Retina (tissue), 1 donor: ENCODE data around the gene PKLR.

Source experiments
- DNase-seq: peaks from one replicate; pipeline ENCODE4 v3.0.0-alpha.2; 2016

PKLR gene

DNA sequence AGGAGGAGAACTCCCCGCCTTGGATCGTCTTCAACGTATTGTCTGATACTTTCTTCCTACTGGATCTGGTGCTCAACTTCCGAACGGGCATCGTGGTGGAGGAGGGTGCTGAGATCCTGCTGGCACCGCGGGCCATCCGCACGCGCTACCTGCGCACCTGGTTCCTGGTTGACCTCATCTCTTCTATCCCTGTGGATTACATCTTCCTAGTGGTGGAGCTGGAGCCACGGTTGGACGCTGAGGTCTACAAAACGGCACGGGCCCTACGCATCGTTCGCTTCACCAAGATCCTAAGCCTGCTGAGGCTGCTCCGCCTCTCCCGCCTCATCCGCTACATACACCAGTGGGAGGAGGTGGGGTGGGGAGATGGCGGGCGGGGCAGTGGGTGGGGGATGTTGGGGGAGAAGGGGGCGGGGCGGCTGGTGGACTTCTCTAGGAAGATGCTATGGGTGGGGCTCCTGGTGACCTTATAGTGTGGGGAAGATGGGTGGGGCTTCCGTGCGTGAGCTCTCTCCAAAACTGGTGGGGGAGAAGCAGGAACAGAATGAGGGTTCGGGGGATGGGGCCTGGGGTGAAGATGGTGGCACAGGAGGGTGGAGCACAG is 18.6 kb downstream of the PKLR start:
- no peak for DNase-seq

DNA sequence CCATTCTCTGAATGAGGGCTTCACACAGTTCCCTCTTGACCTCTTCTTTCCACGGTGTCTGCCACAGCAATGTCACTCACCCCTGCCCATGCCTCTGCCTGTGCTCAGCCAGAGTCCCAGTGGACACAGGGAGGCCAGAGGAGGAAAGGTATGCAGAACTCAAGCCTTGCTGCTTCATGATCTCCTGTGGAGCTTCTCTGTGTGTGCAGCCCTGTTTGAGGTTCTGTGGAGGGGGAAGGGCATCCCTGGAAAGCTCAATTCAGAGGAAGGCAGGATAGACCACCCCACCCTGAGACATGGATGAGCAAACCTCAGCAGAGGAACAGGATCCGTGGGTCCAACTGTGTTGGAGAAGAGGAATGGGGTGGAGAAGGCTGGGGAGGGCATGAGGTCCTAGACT is 22.0 kb downstream of the PKLR start:
- DNase-seq, result no peak

DNA sequence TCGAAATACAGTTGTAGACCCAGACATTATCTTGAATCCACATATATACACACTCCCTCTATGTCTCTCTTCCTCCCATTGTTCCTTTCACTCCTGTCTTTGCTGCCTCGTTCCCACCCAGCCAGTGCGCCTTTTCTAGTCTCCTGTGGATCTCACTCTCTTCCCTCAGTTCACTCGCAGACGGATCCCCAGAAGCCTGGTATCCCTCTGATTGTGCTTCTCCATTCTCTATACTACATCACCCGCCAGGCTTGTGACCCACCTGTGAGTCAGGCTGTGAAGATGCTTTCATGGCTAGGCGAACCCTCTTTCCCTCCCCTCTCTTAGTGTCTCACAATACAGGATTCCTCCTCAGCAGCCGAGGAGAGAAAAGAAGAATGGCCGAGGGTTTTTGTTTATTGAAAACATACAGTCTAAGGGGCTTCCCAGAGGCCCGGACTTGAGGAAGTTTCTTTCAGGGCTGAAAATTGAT is 22.5 kb downstream of the PKLR start:
- no peak for DNase-seq

DNA sequence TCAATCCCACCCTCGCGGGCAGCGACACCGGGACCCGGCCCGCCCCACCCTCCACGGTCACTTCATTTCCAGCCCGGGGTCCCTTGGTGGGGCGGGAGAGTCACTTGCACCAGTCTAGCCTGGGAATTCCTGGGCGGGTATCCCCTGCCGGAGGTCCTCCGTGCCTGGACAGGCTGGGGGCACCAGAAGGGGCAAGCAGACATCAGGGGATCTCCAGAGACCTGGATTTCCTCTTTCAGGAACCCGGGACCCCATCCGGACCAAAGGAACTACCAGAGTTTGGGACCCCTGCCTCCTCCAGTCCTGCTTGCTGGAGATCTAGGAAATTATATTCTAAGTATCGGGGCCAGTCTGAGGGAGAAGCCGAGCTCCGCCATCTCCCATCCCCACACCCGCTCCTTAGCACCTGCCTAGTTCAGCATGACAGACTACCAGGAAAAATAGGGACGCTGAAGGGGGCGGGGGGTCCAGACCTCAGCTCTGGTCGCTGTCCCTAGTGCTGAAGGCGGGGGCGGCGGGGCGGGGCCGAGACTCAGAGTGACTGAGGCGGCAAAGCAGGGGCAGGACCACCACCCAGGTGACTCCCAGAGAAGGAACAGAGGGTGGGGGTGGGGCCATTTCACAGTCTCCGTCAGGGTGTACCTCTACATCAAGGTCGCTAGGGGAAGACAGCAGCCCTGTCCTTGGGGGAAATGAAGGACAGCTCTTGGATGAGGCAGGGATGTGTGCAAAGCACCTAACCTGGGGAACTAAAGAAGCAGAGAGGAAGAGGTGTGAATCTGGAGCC is 23.1 kb downstream of the PKLR start:
- peak; percentile 74 for DNase-seq

DNA sequence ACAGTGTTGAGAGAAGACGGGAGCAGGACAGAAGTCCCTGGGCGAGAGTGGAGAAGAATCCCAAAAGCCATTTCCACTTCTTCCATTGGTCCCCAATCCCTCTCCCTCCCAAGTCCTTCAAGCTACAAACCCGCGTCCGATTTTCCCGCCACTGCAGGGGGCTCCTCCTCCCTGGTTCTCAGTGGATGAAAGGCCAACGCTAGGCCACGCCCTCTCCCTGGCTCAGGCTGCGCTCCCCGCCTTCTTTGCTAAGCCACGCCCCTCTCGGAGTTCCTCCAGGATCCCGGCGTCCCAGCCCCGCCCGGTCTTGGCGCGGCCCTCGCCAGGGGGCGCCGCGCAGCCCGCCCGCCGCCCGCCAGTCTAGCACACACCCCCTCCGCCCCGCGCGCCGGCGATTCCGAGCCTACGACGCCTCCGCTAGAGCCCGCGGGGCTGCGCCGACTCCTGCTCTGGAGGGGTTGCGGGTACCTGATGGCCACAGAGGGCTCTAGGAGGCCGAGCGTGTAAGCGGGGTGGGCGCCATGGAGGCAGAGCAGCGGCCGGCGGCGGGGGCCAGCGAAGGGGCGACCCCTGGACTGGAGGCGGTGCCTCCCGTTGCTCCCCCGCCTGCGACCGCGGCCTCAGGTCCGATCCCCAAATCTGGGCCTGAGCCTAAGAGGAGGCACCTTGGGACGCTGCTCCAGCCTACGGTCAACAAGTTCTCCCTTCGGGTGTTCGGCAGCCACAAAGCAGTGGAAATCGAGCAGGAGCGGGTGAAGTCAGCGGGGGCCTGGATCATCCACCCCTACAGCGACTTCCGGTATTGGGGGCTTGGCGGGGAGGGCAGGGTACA is 24.0 kb downstream of the PKLR start, which contains the start of gene HCN3:
Gene HCN3, plus strand, starts transcription at position 394 of the 832 bp plus-strand sequence. Its CDS starts 128 bp downstream, at position 522.
- peak; percentile 95 for DNase-seq

DNA sequence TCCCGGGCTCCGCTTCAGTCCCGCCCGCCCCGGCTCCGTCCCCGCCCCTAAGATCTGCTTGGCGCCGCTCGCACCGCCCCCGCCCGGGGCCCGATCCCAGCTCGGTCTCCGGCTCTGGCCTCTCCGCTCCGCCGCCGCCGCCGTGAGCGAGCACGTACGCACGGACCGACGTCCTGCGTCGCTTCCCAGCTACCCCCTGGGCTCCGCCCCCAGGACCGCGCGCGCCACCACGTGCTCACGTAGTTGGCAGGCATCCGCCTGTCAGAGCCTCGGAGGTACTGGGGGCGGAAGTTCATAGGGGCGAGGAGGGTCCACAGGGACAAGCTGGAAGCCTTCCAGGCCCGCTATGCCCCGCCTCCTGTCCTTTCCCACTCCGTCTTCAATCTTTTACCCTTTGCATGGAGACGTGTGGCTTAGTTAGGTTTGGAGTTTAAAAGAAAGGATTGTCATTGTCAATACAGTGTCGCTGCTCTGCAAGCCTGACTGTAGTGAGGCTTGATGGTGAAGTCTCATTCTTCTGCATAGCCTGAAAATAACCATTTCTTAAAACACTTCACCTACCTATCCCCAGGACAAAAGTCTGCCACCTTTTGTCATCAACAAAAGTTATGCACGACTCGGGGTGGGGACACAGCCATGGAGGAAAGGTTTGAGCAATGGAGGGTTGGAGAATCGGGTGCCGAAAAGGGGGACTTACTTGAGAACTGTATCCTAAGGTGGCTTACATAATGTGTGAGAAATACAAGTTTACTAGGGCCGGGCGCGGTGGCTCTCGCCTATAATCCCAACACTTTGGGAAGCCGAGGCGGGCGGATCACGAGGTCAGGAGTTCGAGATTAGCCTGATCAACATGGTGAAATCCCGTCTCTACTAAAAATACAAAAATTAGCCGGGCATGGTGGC is 27.6 kb downstream of the PKLR start, which contains the start of gene CLK2:
Gene CLK2, minus strand, starts transcription at position 162 of the 903 bp plus-strand sequence. CDS start 2,527 bp downstream, outside the sequence.
- peak; percentile 93 for DNase-seq

DNA sequence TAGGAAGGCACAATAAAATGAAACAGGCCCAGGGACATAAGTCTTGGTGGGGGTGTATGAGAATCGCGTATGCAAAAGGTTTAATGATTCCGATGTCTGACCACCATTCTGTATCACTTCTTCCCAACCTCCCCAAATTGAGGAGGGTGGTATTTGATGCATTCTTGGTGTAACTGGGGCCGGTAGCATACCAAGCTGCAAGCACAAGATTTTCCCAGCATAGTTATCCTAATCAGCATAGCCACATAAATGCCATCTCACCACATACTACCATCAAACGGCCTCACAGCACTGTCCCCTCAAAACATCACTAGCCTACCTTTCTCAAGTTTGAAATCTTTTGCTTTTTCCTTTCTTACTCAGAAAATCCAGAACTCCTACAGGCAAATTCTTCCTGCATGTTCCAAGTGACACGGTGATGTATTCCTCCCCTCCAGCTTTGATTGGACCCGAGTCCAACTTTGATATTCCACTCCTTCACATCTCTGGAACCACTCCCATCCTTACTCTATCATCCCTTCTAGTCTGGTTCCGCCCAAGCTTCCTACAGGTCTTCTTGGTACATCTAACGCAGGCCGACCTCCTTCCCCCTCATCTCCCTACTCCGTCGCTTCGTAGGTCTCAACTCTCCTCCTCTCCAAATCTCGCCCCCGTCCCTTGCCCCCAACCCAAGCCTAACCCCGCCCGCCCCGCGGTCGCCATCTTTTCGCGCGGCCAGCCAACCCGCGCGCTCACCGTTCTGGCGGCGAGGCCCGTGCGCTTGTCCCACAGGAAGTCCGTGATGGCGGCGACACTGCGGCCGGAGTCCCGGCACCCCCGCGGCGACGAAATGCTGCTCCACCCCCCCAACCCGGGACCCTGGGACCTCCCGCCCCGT is 28.5 kb downstream of the PKLR start:
- no peak for DNase-seq

DNA sequence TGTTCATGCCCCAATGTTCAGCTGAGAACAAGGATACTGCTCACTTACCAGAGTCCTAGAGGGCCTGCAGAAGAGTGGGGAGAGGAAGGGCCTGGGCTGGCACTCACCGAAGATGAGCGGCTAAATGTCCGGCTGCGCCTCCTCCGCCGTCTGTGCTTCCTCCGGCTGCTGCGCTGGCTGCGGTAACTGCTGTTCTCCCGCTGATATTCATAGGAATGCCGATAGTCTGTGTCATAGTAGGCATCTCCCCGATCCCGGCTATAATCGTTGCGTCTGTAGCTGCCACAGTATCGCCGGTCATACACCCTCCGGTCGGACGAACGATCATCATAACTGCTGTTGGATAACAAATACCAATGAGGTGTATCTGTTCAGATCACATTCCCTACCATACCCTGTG is 31.9 kb downstream of the PKLR start:
- no peak for DNase-seq

DNA sequence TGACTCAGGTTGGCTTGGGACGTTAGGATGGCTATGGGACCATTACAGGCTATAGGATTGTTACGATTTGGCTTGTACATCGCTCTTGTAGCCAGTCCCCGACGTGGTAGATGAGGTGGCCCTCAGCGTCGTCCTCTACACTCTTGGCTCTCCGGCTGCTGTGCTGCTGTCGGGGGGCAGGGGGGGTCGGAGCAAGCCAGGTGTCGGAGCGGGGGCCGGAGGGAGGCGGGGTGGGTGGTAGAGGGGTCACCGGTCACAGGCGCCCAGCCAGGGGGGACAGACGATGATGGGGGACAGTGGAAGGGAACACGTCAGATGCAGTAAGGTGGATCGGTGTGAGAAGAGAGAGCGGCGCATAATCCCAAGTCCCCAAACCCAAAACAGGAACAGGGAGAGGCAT is 32.6 kb downstream of the PKLR start:
- DNase-seq, result no peak

DNA sequence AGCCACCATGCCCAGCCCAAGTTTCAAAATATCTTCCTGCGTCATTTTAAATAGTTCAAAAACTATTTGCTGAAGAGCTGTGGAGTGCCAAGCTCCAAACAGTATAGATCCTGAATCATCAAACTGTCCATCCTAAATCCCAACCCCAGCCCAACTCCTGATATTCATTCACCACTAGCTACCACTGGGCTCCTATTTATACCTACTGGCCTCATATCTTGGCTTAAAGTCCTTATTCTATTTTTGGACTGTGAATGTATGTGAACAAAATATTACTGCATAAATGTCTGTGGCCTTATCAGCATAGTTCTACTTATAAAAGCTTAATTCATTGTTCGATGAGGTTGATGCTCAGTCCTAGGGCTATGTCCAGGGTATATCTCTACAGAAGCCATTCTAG is 33.9 kb downstream of the PKLR start:
- DNase-seq, result no peak

DNA sequence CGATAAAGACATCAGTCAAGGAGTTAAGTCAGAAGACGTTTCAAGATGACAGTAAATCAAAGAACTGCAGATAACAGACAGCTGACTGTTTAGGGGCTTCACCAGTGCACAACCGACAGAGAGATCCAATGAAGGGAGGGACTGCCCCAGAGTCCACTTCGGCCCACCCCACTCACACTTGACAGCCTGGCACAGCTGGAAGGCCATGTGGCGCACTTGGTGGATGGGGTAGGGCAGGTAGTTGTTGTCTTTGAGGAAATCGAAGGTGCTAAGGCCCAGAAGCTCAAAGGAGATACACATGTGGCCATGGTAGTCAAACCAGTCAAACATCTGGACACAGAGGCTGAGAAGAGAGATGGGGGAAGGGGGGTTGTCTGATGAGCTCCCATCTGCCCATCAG is 34.7 kb downstream of the PKLR start:
- DNase-seq, result no peak

DNA sequence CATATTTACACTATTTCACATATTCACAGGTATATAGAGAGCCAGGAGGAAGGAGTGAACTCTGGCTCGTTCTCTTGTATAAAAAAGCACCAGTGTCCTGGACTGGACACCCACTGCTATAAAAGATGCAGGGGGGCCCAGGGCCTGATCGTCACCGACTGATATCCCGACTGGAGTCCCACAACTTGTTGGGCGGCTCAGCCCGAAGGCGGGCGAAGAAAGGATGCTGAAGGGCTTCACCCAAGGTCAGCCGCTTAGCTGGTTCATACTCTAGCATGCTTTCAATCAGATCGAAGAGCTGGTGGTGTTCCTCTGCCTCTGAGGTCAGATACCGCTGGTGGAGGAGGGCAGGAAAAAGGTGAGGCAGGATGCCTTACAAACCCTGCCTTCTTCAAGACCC is 38.2 kb downstream of the PKLR start:
- no peak for DNase-seq

DNA sequence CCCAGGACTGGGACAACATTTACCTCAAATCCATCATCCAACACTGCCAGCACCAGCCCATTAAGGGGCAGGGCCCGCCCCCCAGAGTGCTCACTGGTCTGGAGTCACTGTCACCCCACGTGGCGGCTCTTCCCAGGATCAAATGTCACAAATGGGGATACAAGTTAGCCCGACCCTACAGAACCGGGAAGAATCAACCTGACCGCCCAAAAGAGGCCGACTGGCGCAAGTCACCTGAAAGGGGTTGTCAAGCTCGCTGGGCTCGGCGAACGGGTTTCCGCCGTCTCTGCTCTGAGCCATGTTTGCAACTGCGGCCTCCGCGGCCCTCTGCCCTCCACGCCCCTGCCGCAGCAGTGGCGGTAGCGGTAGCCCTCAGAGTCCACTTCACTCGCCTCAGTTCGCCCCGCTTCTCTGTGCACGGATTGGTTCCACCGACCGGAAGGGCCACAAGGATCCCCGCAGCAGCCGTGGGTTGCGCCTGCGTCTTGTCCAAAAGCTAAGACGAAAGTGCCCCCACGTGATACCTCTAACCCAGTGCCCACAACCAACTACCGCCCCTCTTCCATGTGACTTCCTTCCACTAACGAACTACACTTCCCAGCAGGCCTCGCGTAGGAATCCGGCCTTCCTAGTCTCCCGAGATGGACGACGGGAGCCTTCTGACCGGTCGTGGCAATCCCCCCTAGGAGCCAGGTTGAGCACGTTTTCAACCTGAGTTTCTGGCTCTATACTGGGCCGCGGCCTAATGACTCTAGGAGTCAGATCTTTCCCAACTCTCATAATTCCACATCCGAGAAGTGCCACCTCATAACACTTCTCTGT is 39.2 kb downstream of the PKLR start, which contains the start of gene SCAMP3:
Gene SCAMP3, minus strand, starts transcription at position 509 of the 822 bp plus-strand sequence. Its CDS starts 209 bp downstream, at position 300.
- peak; percentile 94 for DNase-seq

DNA sequence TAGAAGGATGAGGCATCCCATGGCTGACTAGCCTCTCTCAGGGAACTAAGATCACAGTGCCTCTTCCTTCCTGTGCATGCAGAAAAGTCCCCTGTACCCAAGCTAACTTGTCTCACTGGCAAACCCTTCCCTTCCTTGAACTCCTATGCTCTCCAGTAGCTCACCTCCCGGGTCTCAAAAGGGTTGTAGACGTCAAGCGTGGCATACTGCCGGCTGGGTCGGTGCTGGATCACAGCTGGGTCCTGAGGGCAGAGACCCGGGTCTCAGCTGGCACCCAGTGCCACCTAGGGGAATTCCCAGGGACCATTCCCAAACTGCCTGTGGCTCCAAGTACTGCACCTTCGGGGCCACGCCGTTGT is 39.8 kb downstream of the PKLR start:
- no peak for DNase-seq

DNA sequence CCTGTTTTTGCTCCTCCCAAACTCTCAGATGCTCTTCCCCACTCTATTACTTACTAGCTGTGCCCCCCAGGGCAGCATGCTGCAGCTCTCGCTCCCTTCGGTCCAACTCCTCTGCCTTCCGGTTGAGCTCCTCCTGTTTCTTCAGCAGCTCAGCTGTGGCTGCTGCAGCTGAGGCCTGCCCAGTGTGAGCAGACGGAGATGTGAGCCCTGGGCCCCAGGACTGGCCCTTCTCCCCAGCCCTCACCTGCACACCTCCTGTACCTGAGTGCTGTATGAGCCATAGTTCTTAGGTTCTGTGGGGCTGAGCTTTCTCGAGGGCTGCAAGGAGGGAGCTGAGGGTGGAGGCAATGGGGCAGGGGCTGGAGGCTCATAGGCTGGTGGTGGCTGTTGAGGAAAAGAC is 41.0 kb downstream of the PKLR start:
- DNase-seq, result no peak

DNA sequence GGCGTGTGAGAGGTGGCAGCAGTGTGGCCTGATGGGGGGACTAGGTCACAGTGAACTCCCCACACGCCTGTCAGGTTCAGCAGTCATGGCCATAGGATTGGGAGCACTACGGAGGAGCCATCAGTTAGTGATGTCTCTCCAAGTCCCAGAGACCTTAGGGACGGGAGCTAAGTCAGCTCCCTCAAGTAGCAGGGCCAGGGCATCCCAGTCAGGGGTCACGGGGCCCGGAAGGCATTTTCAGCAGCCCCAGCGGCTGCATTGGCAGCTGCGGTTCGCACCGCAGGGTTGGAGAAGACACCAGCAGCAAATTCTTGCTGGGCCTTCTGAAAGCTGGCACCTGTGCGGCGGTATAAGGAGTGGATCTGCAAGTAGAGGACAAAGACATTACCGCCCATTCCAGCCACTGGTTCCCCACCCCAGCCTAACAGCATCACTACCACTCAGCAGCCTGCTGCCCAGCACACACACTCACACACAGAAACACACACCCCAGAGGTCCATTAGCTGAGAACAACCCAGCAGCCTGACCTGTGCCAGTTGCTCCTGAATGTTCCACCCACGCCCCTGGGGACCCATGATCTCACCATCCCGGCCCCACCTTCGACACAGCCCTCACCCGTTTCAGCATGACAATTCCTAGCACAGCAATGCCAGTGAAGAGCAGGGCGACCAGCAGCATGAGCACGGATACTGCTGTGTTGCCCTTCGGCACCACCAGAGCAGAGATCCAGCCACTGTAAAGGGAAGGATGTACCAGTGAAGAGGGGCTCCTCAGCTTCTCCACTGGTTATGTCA is 45.0 kb downstream of the PKLR start:
- no peak for DNase-seq

DNA sequence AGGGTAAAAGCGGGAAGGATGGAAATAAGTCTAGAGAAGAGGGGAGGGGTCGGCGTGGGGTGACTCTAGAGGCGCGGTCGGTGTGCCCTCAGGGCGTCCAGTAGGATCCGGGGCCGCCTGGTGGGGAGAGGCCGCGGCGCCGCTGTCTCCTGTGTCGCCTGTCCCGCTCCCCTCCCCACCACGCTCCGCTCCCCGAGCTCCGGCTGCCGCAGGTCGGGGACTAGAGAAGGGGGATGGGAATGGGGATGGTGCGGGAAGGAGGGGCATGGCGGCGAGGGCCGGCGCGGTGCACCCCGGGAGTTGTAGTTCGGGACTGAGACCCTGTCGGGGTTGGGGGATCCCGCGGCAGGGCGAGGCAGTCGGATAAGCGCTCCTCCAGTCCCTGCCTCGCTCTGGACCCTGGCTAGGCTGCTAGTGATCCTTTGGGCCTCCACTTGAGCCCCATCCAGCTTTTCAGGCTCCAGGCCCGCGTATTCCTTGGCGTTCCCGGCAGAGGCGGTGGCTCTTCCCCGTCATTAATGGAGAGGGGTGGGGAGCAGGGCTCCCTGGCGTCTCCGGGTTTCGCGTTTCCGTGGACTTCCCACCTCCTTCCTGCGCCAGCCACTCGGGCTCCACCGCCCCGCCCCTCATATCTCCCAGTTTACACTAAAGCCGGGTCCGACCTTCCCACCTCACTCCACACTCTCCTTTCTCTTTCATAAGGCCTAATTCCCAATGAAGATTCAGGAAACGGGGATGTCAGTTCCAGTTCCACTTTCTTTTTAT is 45.8 kb downstream of the PKLR start, which contains the start of gene ENTREP3:
Gene ENTREP3, minus strand, starts transcription at position 241 of the 765 bp plus-strand sequence. CDS start 606 bp downstream, outside the sequence.
- peak; percentile 96 for DNase-seq

DNA sequence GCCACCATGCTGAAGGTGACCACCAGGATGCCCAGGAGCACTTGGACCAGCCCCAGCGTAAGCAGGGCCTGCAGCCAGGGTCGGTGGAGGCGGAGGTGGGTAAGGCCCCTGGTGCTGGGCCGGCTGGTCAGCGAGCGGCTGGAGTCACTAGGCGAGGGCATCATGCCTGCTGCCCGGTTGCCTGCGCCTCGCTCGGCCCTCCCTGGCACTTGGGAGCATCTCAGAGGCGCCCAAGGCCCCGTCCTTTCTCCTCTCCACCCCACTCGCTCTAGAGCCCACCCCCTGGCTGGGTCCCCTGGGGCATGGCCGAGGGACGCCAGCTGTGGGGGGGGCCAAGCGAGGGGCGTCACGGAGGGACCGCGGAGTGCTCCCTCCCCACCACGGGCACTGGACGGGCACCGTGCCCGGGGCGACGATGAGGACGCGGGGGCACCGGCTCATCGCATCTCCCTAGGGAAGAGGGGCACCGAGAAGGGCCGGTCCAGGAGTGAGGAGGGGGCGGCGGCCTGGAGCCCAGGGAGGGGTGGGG is 46.5 kb downstream of the PKLR start:
- peak; percentile 64 for DNase-seq
